Lower leg skin (tissue), 4 donors: ENCODE results near the gene DNER. TPM values are rescaled to one million over a fixed set of nuclear protein-coding genes. Genes with fewer than 3 reads are reported as not detected.

ENCODE experiments used
- DNase-seq, 2 donors: peaks; one replicate each; pipeline ENCODE4 v3.0.0-alpha.2; 2019; ENCODE audit warnings: low spot score in 2 of 2
- H3K4me3 ChIP-seq: fragments of 200-600 bp; sonication (generic); 2 replicates; pipeline ENCODE4 v1.5.1; 2017; ENCODE audit warnings: mild to moderate bottlenecking, low read depth; ENCODE audit not compliant: poor library complexity, severe bottlenecking
- POLR2A ChIP-seq, 2 donors: fragments of 450-650 bp; IDR thresholded peaks; one replicate each; pipeline ENCODE4 v1.6.1; 2016 to 2017; ENCODE audit warnings: antibody characterized with exemption in 2 of 2, mild to moderate bottlenecking in 1 of 2, moderate library complexity in 1 of 2
- whole genome bisulfite sequencing, 2 donors: methylation state at CpG; one replicate each; pipeline ENCODE4 v1.1.5; 2018; 5-methylcytosine and 5-hydroxymethylcytosine counted together
- intact Hi-C: fragments of 100-400 bp; cut with DNase I; formaldehyde crosslinking; loops from one replicate; pipeline ENCODE4 v1.15.0; 2023; ENCODE audit warnings: low total_unique reads
- total RNA-seq, 4 donors: library from RNA; depleted of rRNA; stranded (reverse); fragments of >200 nt; gene quantifications; one replicate each; pipeline ENCODE4 v1.1.0, GENCODE V29; 2016
- TF ChIP-seq, protein P1 (sequence below), 3 donors: fragments of 450-650 bp; IDR thresholded peaks; one replicate each; pipeline ENCODE4 v1.5.1; 2016; ENCODE audit warnings: antibody characterized with exemption in 3 of 3, mild to moderate bottlenecking in 3 of 3, moderate library complexity in 2 of 3

DNER gene
- total RNA-seq, 4 donors from 2014 or later: 2.8 to 20.1 (median 12.8) TPM

DNA sequence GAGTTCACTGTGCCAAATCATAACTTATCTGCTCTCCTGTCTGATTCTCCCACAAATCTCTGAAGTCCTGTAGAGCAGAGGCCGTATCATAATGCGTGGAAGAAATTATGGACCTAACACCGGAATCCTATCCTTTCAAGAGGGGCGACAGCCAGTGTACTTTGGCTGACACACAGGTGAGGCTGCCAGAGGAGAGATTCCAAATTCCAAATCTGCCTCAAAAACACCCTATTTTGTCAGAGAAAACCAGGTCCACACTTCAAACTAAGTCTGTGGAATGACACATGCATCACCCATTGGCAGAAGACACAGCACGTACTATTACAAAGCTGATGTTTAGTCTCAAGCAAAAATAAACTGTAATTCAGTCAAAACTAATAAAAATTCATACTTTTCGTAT, 304.1 kb downstream of the DNER start:
- H3K4me3 ChIP-seq: no peak overlapping the region
- TF ChIP-seq, protein P1, sequence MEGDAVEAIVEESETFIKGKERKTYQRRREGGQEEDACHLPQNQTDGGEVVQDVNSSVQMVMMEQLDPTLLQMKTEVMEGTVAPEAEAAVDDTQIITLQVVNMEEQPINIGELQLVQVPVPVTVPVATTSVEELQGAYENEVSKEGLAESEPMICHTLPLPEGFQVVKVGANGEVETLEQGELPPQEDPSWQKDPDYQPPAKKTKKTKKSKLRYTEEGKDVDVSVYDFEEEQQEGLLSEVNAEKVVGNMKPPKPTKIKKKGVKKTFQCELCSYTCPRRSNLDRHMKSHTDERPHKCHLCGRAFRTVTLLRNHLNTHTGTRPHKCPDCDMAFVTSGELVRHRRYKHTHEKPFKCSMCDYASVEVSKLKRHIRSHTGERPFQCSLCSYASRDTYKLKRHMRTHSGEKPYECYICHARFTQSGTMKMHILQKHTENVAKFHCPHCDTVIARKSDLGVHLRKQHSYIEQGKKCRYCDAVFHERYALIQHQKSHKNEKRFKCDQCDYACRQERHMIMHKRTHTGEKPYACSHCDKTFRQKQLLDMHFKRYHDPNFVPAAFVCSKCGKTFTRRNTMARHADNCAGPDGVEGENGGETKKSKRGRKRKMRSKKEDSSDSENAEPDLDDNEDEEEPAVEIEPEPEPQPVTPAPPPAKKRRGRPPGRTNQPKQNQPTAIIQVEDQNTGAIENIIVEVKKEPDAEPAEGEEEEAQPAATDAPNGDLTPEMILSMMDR (IDR thresholded peaks at IDR 0.05): no peak
- TF ChIP-seq POLR2A (IDR thresholded peaks at IDR 0.05): no peak
- DNase-seq: no peak
- intact Hi-C loops: no loop called here
- WGBS, 2 donors: 81 to 83% methylated on average over 6 of the region's 6 CpGs

DNA sequence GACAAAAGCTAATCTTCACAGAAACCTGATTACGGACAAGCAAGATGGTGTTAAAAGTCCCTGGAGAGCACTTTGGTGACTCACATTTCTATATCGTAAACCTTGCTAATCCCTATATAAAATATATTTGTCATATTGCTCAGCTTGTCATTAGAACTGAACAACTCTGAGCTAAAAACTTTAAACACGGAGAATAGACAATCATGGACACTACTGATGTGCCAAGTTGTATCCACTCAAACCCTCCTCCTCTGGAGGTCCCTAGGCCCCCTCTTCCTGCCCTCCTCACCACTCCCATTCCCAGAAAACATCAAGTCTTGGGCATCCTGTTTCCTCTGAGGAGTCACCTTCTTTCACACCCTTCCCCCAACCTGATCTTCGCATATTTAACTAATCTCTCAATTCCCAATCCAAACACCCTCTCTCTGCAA, 304.6 kb downstream of the DNER start:
- 64 to 65% methylated on average over 4 of the region's 4 CpGs for WGBS, 2 donors
- intact Hi-C loops: no loop called here
- no peak overlapping the region for H3K4me3 ChIP-seq
- no peak for DNase-seq
- no peak for TF ChIP-seq POLR2A (IDR thresholded peaks at IDR 0.05)
- TF ChIP-seq, protein P1 (IDR thresholded peaks at IDR 0.05): no peak

DNA sequence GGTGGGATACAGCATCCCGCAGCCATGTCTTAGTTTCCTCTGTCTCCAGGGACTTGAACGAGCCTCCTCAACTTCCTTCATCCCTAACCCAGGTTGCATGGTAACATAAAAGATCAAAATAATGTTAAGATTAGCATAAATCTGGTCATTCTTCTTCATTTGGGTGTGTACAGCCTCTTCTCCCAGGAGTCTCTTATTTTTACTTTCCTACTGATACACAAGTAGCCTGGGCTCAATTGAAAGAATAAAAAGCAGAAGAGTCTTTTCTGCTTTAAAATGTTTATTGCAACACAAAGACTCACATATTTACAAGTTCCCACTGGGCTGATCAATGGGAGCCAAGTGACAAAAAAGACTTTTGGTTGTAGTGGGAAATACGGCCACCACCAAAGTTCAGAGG, 305.4 kb downstream of the DNER start:
- intact Hi-C loops: no loop called here
- TF ChIP-seq, protein P1 (IDR thresholded peaks at IDR 0.05): no peak
- no peak for TF ChIP-seq POLR2A (IDR thresholded peaks at IDR 0.05)
- no peak overlapping the region for H3K4me3 ChIP-seq
- no peak for DNase-seq
- WGBS, 2 donors: 10 to 19% methylated on average over 3 of the region's 3 CpGs

DNA sequence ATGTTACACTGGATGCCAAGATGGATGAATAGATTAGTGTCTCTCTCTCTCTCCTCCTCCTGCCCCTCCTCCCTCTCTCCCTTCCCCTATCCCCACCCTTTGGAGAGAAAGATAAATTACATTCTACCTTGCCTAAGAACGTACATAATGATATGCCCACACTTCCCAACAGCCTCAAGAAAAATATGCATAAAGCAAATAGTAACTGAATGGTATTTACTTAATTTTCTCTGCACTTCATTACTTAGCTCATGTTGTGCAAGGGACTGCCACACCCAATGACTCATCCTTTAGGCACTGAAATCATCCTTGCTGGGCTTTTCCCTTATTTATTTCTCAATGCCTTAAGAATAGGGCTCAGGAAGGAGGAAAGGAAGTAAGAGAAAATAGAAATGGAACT, 306.0 kb downstream of the DNER start:
- TF ChIP-seq, protein P1 (IDR thresholded peaks at IDR 0.05): no peak
- no peak for TF ChIP-seq POLR2A (IDR thresholded peaks at IDR 0.05)
- DNase-seq: peak in 1 of 2 donors; percentile 87
- WGBS, 2 donors: 11 to 16% methylated on average over 1 of the region's 1 CpG
- H3K4me3 ChIP-seq: no peak overlapping the region
- intact Hi-C loops: no loop called here

DNA sequence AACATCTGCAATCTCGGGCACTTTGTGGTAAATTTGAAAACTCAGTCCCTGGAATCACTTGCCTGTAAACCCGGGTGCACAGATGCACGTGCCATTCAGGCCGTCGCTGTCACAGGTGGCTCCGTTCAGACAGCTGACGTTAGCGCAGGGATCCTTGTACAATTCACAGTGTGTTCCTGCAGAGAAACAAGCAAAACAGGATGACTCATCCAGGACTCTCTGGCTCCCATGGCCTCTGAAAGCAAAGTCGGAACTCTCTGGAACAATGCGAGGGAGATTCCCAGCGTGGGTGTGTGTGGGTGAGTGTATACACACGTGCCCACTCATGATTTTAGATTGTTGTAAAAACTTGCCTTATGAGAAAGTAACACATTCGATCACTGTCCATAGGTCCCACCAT, 307.2 kb downstream of the DNER start:
- DNase-seq: peak; percentile 94 to 97

DNA sequence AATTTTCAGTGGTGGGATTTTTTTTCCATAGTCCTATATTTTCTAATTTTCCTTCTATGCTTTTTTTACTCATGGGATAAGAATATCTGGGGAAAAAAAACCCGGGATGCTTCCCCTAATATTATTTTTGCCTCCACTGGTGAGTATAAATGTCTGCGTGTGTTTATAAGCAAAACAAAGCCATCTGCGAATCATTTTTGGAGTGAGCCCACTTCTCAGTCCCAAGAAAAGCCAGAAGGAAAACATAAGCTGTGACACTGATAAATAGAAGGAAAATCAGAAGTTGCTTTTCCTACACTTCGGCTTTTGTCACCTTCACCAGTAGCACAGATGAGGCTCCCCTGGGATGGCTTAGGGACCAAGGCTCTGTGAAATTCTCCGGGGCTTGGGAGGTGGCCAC, 308.6 kb downstream of the DNER start:
- DNase-seq: no peak
- TF ChIP-seq, protein P1 (IDR thresholded peaks at IDR 0.05): no peak
- TF ChIP-seq POLR2A (IDR thresholded peaks at IDR 0.05): no peak
- intact Hi-C loops: no loop called here
- 68 to 81% methylated on average over 5 of the region's 5 CpGs for WGBS, 2 donors
- no peak overlapping the region for H3K4me3 ChIP-seq

More for the DNA sequence above, 307.2 kb downstream of the DNER start:
- TF ChIP-seq, protein P1 (IDR thresholded peaks at IDR 0.05): no peak
- no peak for TF ChIP-seq POLR2A (IDR thresholded peaks at IDR 0.05)
- no peak overlapping the region for H3K4me3 ChIP-seq
- WGBS, 2 donors: 19 to 20% methylated on average over 13 of the region's 13 CpGs
- intact Hi-C loops: no loop called here
